ENCODE data around the gene ANGPT4. TPM values are rescaled to one million over a fixed set of nuclear protein-coding genes. Genes with fewer than 3 reads are reported as not detected.

ANGPT4 gene
- polyA plus RNA-seq, 1 experiment = not detected

- CTCF ChIA-PET = no interaction called here
- POLR2A ChIA-PET = no interaction called here
- H3K4me3 ChIP-seq (ENCODE audit: low read depth, low read length) = no peak overlapping the region
- no peak for TF ChIP-seq CTCF (IDR thresholded peaks at IDR 0.05; ENCODE audit: insufficient read depth, low read depth, low read length)
- DNase-seq (ENCODE audit: low read depth) = no peak
- H3K36me3 ChIP-seq (ENCODE audit: control insufficient read depth, insufficient read depth, low read length) = no peaks in the 10 kb centered on the region
- H3K27me3 ChIP-seq (ENCODE audit: control insufficient read depth, insufficient read depth, low read length) = peaks cover 4% of the 10 kb centered on the region; the same call in 1 of the 2 replicates
Observed at GRCh38 chr20:890666-891057, 25.5 kb downstream of the ANGPT4 start.

GRCh38 chr20:889932-890463, 26.1 kb downstream of the ANGPT4 start:
- Histone ChIP-seq H3K27me3 (ENCODE audit: control insufficient read depth, insufficient read depth, low read length) (peaks cover 4% of the 10 kb centered on the region; the same call in 1 of the 2 replicates), H3K4me3 (ENCODE audit: low read depth, low read length) (no peak overlapping the region), H3K36me3 (ENCODE audit: control insufficient read depth, insufficient read depth, low read length) (no peaks in the 10 kb centered on the region)
- POLR2A ChIA-PET = no interaction called here
- TF ChIP-seq CTCF (IDR thresholded peaks at IDR 0.05; ENCODE audit: insufficient read depth, low read depth, low read length) = no peak
- CTCF ChIA-PET = interaction anchor here (0.7 kb wide), 1 partner anchor 18 kb away, joined by 3 read pairs; no protein-coding TSS in a partner anchor
- no peak for DNase-seq (ENCODE audit: low read depth)

GRCh38 chr20:889106-889505, 27.0 kb downstream of the ANGPT4 start:
- DNase-seq (ENCODE audit: low read depth) = no peak
- Histone ChIP-seq H3K36me3 (ENCODE audit: control insufficient read depth, insufficient read depth, low read length) (no peaks in the 10 kb centered on the region), H3K27me3 (ENCODE audit: control insufficient read depth, insufficient read depth, low read length) (peaks cover 4% of the 10 kb centered on the region; the same call in 1 of the 2 replicates), H3K4me3 (ENCODE audit: low read depth, low read length) (no peak overlapping the region)
- ChIA-PET CTCF (interaction anchor here (0.7 kb wide), 1 partner anchor 19 kb away, joined by 3 read pairs; no protein-coding TSS in a partner anchor), POLR2A (no interaction called here)
- TF ChIP-seq CTCF (IDR thresholded peaks at IDR 0.05; ENCODE audit: insufficient read depth, low read depth, low read length) = no peak

- H3K36me3 ChIP-seq (ENCODE audit: control insufficient read depth, insufficient read depth, low read length) = no peaks in the 10 kb centered on the region
- TF ChIP-seq CTCF (IDR thresholded peaks at IDR 0.05; ENCODE audit: insufficient read depth, low read depth, low read length) = no peak
- H3K27me3 ChIP-seq (ENCODE audit: control insufficient read depth, insufficient read depth, low read length) = peaks cover 4% of the 10 kb centered on the region; the same call in 1 of the 2 replicates
- H3K4me3 ChIP-seq (ENCODE audit: low read depth, low read length) = no peak overlapping the region
- CTCF ChIA-PET = interaction anchor here (0.9 to 1.0 kb wide), 2 partner anchors 9 to 69 kb away, joined by 3 read pairs; no protein-coding TSS in a partner anchor
- POLR2A ChIA-PET = no interaction called here
- DNase-seq (ENCODE audit: low read depth) = no peak
Observed at GRCh38 chr20:888057-888456, 28.1 kb downstream of the ANGPT4 start.

- DNase-seq (ENCODE audit: low read depth) = no peak
- Histone ChIP-seq H3K27me3 (ENCODE audit: control insufficient read depth, insufficient read depth, low read length) (peaks cover 4% of the 10 kb centered on the region; the same call in 1 of the 2 replicates), H3K4me3 (ENCODE audit: low read depth, low read length) (no peak overlapping the region), H3K36me3 (ENCODE audit: control insufficient read depth, insufficient read depth, low read length) (no peaks in the 10 kb centered on the region)
- CTCF ChIA-PET = interaction anchor here (0.7 to 2.4 kb wide), 5 partner anchors 8 to 69 kb away, joined by 3 to 7 read pairs (median 3); no protein-coding TSS in a partner anchor
- POLR2A ChIA-PET = no interaction called here
- no peak for TF ChIP-seq CTCF (IDR thresholded peaks at IDR 0.05; ENCODE audit: insufficient read depth, low read depth, low read length)
Observed at GRCh38 chr20:887137-887536, 29.0 kb downstream of the ANGPT4 start.
